BLaER1 treated with 17β-estradiol and CSF1 and Interleukin-3, amounts not matched to agents 10 nM and 100 nM (cell line): ENCODE data around the gene LRRC7.
"Not testable (repeated sequence)": the region's sequence is repeated elsewhere in the genome, so short reads cannot be mapped to it uniquely, and the experiment has no call there.

ENCODE experiments used
- H3K27ac ChIP-seq, 11 experiments: shearing (Covaris generic); formaldehyde crosslinking; 2 replicates each; pipeline ENCODE4 v1.8.1; 2022
- H3K27me3 ChIP-seq, 11 experiments: shearing (Covaris generic); formaldehyde crosslinking; 2 replicates each; pipeline ENCODE4 v1.8.1; 2022
- H3K36me3 ChIP-seq, 11 experiments: shearing (Covaris generic); formaldehyde crosslinking; 2 replicates each; pipeline ENCODE4 v1.8.1; 2022
- H3K4me1 ChIP-seq, 10 experiments: shearing (Covaris generic); formaldehyde crosslinking; 2 replicates each; pipeline ENCODE4 v1.8.1; 2022
- H3K4me2 ChIP-seq, 11 experiments: shearing (Covaris generic); formaldehyde crosslinking; 2 replicates each; pipeline ENCODE4 v1.8.1; 2022
- H3K4me3 ChIP-seq, 10 experiments: shearing (Covaris generic); formaldehyde crosslinking; 2 replicates each; pipeline ENCODE4 v1.8.1; 2022
- H3K9ac ChIP-seq, 11 experiments: shearing (Covaris generic); formaldehyde crosslinking; 2 replicates each; pipeline ENCODE4 v1.8.1; 2022
- H3K9me3 ChIP-seq, 11 experiments: shearing (Covaris generic); formaldehyde crosslinking; replicated peaks in 1 of 11; 2 replicates each; pipeline ENCODE4 v1.8.1; 2022
- H4K20me1 ChIP-seq, 11 experiments: shearing (Covaris generic); formaldehyde crosslinking; 2 replicates each; pipeline ENCODE4 v1.8.1; 2022
- Cebpa-rat ChIP-seq, 11 experiments: shearing (Covaris generic); IDR thresholded peaks; 2 replicates each; pipeline ENCODE4 v1.8.1; 2022

LRRC7 gene

DNA sequence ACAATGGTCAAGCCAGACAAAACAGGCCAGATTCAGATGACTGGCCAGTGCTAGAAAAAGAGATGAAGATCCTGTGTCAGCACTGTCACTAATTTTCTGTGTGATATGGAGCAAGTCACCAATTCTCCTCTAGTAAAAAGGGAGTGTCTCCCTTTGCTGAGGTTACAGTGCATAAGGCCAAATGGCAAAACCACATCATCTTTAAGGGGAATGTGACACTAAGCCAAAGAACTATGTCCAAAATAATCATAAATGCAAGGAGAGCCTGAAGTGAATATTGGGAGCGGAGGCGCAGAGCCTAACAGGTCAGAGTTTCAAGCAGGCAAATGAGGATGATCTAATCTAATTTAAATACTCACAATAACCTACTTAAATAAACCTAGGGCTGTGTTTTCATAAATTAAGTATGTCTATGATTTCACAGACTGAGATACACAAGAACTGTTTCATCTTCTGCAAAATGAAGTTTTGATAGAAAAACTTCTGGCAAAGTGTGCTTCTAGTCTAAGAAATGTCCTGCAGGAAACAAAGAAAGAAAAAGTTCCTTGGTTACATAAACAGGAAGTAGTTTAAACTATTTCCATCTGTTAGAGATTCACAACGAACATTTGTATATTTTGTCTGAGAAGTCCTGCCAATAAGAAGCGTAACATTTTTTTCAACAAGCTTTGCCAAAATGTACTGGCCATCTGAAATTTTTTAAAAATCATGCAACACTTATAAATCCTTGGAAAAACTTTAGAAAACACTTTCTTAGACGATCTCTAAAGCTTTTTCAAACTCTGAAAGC, 347.4 kb downstream of the LRRC7 start:
- H4K20me1 ChIP-seq = no peaks in the 10 kb centered on the region
- H3K4me2 ChIP-seq = peak overlapping the region in 3 of 11 experiments; percentile 4 to 43 (median 33); a peak in 5 of 22 replicates
- no peaks in the 10 kb centered on the region for H3K36me3 ChIP-seq
- no peaks in the 10 kb centered on the region for H3K27me3 ChIP-seq
- TF ChIP-seq Cebpa-rat (IDR thresholded peaks at IDR 0.05) = no peak
- H3K9me3 ChIP-seq = peaks cover 0 to 16% (median 9%) of the 10 kb centered on the region in 11 experiments; a peak in 12 of 22 replicates
- peaks cover 0 to 27% (median 4%) of the 10 kb centered on the region in 10 experiments; a peak in 6 of 20 replicates for H3K4me1 ChIP-seq
- H3K9ac ChIP-seq = no peak overlapping the region
- no peak overlapping the region for H3K4me3 ChIP-seq
- peak overlapping the region in 2 of 11 experiments; percentile 0 to 40; a peak in 3 of 22 replicates for H3K27ac ChIP-seq

- Histone ChIP-seq H3K36me3 (no peaks in the 10 kb centered on the region), H3K9me3 (peaks cover 0 to 11% (median 7%) of the 10 kb centered on the region in 11 experiments; a peak in 10 of 22 replicates), H3K4me1 (peaks cover 0 to 11% (median 2%) of the 10 kb centered on the region in 10 experiments; a peak in 6 of 20 replicates), H3K4me2 (no peak overlapping the region), H3K27ac (no peak overlapping the region), H3K9ac (no peak overlapping the region), H3K4me3 (no peak overlapping the region), H4K20me1 (no peaks in the 10 kb centered on the region), H3K27me3 (no peaks in the 10 kb centered on the region)
- no peak for TF ChIP-seq Cebpa-rat (IDR thresholded peaks at IDR 0.05)
Observed at GRCh38 chr1:69919129-69919921, 351.6 kb downstream of the LRRC7 start.

DNA sequence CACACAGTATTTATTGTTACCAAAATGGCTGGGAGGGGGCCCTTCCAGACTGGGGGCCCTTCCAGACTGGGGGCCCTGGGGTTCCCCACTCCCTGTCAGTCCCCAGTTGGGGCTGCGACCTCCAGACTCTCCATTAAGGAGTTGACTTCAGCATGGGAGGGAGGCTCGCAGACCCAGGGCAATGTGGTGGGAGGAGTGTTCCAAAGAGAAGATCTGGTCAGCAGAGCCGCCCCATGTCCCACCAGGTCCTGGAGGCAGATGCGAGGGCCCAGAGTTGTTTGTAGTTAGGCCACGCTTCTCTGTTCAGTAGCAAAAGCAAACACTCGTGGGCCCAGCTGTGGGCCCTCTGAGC, 352.2 kb downstream of the LRRC7 start:
- H3K4me1 ChIP-seq = peaks cover 0 to 9% (median 2%) of the 10 kb centered on the region in 10 experiments; a peak in 6 of 20 replicates
- H4K20me1 ChIP-seq = no peaks in the 10 kb centered on the region
- H3K9me3 ChIP-seq = peaks cover 0 to 11% (median 7%) of the 10 kb centered on the region in 11 experiments; a peak in 10 of 22 replicates
- TF ChIP-seq Cebpa-rat (IDR thresholded peaks at IDR 0.05) = no peak
- H3K27ac ChIP-seq = no peak overlapping the region
- no peak overlapping the region for H3K9ac ChIP-seq
- no peaks in the 10 kb centered on the region for H3K36me3 ChIP-seq
- H3K4me2 ChIP-seq = no peak overlapping the region
- no peak overlapping the region for H3K4me3 ChIP-seq
- H3K27me3 ChIP-seq = no peaks in the 10 kb centered on the region

GRCh38 chr1:69920426-69920825, 352.7 kb downstream of the LRRC7 start:
- no peak for TF ChIP-seq Cebpa-rat (IDR thresholded peaks at IDR 0.05)
- Histone ChIP-seq H3K9me3 (peaks cover 0 to 11% (median 7%) of the 10 kb centered on the region in 11 experiments; a peak in 10 of 22 replicates), H3K4me3 (no peak overlapping the region), H3K4me1 (peaks cover 0 to 4% (median 0%) of the 10 kb centered on the region in 10 experiments; a peak in 4 of 20 replicates), H3K9ac (no peak overlapping the region), H3K4me2 (no peak overlapping the region), H3K36me3 (no peaks in the 10 kb centered on the region), H4K20me1 (no peaks in the 10 kb centered on the region), H3K27ac (no peak overlapping the region), H3K27me3 (no peaks in the 10 kb centered on the region)

- Histone ChIP-seq H3K27ac (no peak overlapping the region), H3K36me3 (no peaks in the 10 kb centered on the region), H3K4me2 (no peak overlapping the region), H3K4me3 (no peak overlapping the region), H3K4me1 (no peaks in the 10 kb centered on the region), H3K9me3 (peaks cover 0 to 11% (median 7%) of the 10 kb centered on the region in 11 experiments; a peak in 10 of 22 replicates), H3K9ac (no peak overlapping the region), H3K27me3 (no peaks in the 10 kb centered on the region), H4K20me1 (no peaks in the 10 kb centered on the region)
- TF ChIP-seq Cebpa-rat (IDR thresholded peaks at IDR 0.05) = no peak
Observed at GRCh38 chr1:69921486-69921885, 353.8 kb downstream of the LRRC7 start.

GRCh38 chr1:69928234-69928633, 360.5 kb downstream of the LRRC7 start:
- not testable (repeated sequence) for H4K20me1 ChIP-seq, H3K4me1 ChIP-seq, H3K27me3 ChIP-seq, H3K9ac ChIP-seq, H3K4me2 ChIP-seq, H3K27ac ChIP-seq, H3K36me3 ChIP-seq, H3K4me3 ChIP-seq
- H3K9me3 ChIP-seq = peaks cover 14 to 35% (median 25%) of the 10 kb centered on the region in 11 experiments; a peak in 21 of 22 replicates

DNA sequence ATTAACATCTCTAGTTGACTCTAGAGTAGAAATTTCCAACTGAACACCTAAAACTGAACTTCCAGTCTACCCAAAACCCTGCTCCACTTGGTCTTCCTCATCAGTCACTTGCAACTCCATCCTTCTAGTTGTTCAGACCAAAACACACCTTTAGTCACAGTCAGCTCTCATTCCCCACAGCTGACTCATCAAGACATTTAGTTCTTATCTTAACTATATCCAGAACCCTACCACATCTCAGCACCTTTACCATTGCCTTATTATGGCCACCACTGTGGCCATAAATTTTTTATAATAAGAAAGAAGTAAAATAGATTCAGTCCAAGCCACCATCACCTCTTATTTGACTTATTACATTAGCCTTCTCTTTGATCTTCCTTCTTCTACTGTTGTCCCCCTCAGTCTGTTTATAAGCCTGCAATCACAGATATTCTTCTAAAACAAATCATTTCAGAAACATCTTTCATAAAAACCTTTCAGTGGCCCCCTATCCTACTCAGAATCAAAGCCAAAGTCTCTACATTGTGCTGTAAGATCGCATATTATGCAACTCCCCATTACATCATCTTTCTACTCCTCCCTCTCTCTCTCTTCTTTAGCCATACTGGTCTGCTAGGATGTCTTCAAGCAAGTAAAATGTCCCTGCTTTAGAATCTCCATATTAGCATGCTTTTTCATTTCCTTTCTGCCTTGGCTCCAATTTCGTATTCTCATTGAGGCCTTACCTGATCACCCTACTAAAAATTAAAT, 361.8 kb downstream of the LRRC7 start:
- peaks cover 14 to 35% (median 25%) of the 10 kb centered on the region in 11 experiments; a peak in 21 of 22 replicates for H3K9me3 ChIP-seq
- no peak overlapping the region for H3K4me2 ChIP-seq
- TF ChIP-seq Cebpa-rat (IDR thresholded peaks at IDR 0.05) = no peak
- H3K4me3 ChIP-seq = no peak overlapping the region
- no peaks in the 10 kb centered on the region for H3K36me3 ChIP-seq
- no peak overlapping the region for H3K9ac ChIP-seq
- no peak overlapping the region for H3K27ac ChIP-seq
- H4K20me1 ChIP-seq = no peaks in the 10 kb centered on the region
- H3K4me1 ChIP-seq = no peaks in the 10 kb centered on the region
- H3K27me3 ChIP-seq = no peaks in the 10 kb centered on the region

- Histone ChIP-seq H3K4me2 (no peak overlapping the region), H3K4me1 (no peaks in the 10 kb centered on the region), H3K4me3 (no peak overlapping the region), H3K9me3 (peaks cover 14 to 35% (median 25%) of the 10 kb centered on the region in 11 experiments; a peak in 21 of 22 replicates), H3K27me3 (no peaks in the 10 kb centered on the region), H3K27ac (no peak overlapping the region), H3K9ac (no peak overlapping the region), H4K20me1 (no peaks in the 10 kb centered on the region), H3K36me3 (no peaks in the 10 kb centered on the region)
- no peak for TF ChIP-seq Cebpa-rat (IDR thresholded peaks at IDR 0.05)
Observed at GRCh38 chr1:69930396-69930795, 362.7 kb downstream of the LRRC7 start.

DNA sequence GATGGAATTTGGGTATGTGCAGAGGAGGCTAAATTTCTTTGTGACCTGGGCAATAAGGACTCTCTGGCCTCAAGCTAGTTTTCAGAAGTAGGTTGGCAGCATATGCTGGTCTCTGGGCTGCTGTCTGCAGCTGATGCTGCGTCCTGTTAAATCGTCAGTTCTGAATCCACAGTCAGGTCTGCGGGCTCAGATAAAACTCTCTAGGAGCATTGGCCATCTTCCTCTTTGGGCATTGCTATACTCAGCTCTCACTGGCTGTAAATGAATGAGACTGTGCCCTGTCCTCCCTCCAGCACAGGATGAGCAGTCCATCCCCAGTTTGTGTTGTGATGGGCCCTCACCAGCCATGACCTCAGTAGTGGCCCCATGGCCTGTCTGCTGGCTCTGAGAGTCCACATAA, 365.0 kb downstream of the LRRC7 start:
- H3K4me3 ChIP-seq = no peak overlapping the region
- no peak overlapping the region for H3K27ac ChIP-seq
- no peak overlapping the region for H3K4me2 ChIP-seq

More for the DNA sequence above, 365.0 kb downstream of the LRRC7 start:
- H3K9ac ChIP-seq = no peak overlapping the region
- no peak for TF ChIP-seq Cebpa-rat (IDR thresholded peaks at IDR 0.05)
- H4K20me1 ChIP-seq = no peaks in the 10 kb centered on the region
- H3K4me1 ChIP-seq = no peaks in the 10 kb centered on the region
- peaks cover 14 to 33% (median 23%) of the 10 kb centered on the region in 11 experiments; a peak in 21 of 22 replicates for H3K9me3 ChIP-seq
- H3K27me3 ChIP-seq = no peaks in the 10 kb centered on the region
- H3K36me3 ChIP-seq = no peaks in the 10 kb centered on the region
